ENCODE results near the gene PROX2.

DNA sequence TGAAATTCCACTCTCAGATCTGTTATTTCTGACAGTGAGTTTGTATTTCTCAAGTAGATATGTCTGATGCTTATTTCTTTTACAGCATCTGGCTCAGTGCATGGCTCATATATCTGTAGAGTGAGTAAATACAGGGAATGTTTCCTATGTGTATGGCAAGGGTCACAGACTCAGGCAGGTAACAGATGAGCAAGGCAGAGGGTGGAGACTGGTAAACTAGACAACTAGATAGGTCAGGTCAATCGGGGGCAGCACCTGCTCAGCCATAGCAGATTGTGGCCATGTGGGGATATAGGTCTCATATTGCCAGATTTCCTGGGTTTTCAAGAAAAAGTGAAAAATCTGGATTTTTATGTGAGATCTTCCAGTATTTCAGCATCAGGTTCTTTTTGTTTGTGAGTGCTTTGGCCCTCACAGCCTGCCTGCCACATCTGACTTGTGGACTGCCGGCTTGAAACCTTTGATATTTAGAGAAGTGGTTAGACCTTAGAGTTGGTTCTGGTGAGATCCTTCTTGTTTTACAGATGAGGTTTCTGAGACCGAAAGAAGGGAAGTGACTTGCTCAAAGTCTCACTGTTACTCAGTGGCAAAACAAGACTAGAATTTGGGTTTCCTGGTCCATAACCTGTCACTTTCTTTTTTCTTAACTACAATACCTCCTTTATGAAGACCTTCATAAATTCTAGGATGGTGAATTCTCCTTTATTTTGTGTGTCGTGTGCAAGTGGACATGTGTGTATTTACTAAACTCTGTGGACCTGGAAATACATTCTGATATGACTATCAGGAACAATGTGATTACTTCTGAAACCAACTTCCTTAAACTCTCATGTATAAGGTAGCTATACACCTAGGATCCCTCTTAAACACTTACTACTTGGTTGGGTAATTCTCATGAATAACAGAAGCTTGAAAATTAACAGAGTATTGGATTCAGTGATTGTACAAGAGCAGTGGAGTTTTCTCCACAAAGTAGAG lies 34.4 kb downstream of the PROX2 start:
- TF ChIP-seq, protein P1, sequence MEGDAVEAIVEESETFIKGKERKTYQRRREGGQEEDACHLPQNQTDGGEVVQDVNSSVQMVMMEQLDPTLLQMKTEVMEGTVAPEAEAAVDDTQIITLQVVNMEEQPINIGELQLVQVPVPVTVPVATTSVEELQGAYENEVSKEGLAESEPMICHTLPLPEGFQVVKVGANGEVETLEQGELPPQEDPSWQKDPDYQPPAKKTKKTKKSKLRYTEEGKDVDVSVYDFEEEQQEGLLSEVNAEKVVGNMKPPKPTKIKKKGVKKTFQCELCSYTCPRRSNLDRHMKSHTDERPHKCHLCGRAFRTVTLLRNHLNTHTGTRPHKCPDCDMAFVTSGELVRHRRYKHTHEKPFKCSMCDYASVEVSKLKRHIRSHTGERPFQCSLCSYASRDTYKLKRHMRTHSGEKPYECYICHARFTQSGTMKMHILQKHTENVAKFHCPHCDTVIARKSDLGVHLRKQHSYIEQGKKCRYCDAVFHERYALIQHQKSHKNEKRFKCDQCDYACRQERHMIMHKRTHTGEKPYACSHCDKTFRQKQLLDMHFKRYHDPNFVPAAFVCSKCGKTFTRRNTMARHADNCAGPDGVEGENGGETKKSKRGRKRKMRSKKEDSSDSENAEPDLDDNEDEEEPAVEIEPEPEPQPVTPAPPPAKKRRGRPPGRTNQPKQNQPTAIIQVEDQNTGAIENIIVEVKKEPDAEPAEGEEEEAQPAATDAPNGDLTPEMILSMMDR (IDR thresholded peaks at IDR 0.05; ENCODE audit: low read depth, low read length), result no peak
- no peak for TF ChIP-seq POLR2A (IDR thresholded peaks at IDR 0.05; ENCODE audit: extremely low read depth, insufficient read length)
- TF ChIP-seq, protein P2, sequence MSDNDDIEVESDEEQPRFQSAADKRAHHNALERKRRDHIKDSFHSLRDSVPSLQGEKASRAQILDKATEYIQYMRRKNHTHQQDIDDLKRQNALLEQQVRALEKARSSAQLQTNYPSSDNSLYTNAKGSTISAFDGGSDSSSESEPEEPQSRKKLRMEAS (IDR thresholded peaks at IDR 0.05; ENCODE audit: low read depth, low read length), result no peak
- TF ChIP-seq MYC (IDR thresholded peaks at IDR 0.05; ENCODE audit: low read depth, low read length), result no peak

Data from NB4 (cell line).